ENCODE measurements around the gene TMEM186. TPM values are rescaled to one million over a fixed set of nuclear protein-coding genes. Genes with fewer than 3 reads are reported as not detected.

Gene TMEM186
- total RNA-seq, 5 donors from 2014 or later (not counting 1 experiment from before 2014, with no cell fraction given) = 4.1 to 14.5 (median 12.7) TPM

- H3K27me3 Mint-ChIP-seq = no peaks in the 10 kb centered on the region
- H3K9me3 Mint-ChIP-seq = no peaks in the 10 kb centered on the region
- no peak overlapping the region for H3K27ac Mint-ChIP-seq
- H3K4me3 Mint-ChIP-seq = no peak overlapping the region
- no CpG with 5 or more reads among the region's 3 CpGs for WGBS (ENCODE audit: insufficient coverage)
- peaks cover 4 to 5% (median 5%) of the 10 kb centered on the region in 3 donors for H3K4me1 Mint-ChIP-seq
- Histone ChIP-seq H3K36me3 (ENCODE audit: control insufficient read depth in 2 of 2, extremely low read depth in 1 of 2, insufficient read depth in 1 of 2, low read length in 1 of 2) (peaks cover 2 to 22% of the 10 kb centered on the region in 2 donors), H3K27ac (ENCODE audit: low read length) (no peak overlapping the region), H3K4me1 (ENCODE audit: control insufficient read depth in 1 of 2, extremely low read depth in 1 of 2, insufficient read depth in 2 of 2, low read length in 2 of 2) (no peaks in the 10 kb centered on the region), H3K9me3 (no peaks in the 10 kb centered on the region), H3K4me3 (ENCODE audit: control insufficient read depth in 1 of 2, extremely low read depth in 1 of 2, low read length in 1 of 2) (no peak overlapping the region), H3K27me3 (replicated peaks in 1 of 2; ENCODE audit: control insufficient read depth in 2 of 2, extremely low read depth in 1 of 2, insufficient read depth in 2 of 2, low read length in 1 of 2) (no peaks in the 10 kb centered on the region)
- CTCF ChIA-PET = interaction anchor here in 1 of 2 donors (0.7 kb wide), 1 partner anchor 182 kb away, joined by 3 read pairs; no protein-coding TSS in a partner anchor
- POLR2A ChIA-PET = no interaction called here
- DNase-seq (no peak), ATAC-seq (replicated peaks in 1 of 4) (no peak)
- peaks cover 26% of the 10 kb centered on the region for H3K36me3 Mint-ChIP-seq
Observed at GRCh38 chr16:8826278-8826879, 28.9 kb upstream of the TMEM186 start.

DNA sequence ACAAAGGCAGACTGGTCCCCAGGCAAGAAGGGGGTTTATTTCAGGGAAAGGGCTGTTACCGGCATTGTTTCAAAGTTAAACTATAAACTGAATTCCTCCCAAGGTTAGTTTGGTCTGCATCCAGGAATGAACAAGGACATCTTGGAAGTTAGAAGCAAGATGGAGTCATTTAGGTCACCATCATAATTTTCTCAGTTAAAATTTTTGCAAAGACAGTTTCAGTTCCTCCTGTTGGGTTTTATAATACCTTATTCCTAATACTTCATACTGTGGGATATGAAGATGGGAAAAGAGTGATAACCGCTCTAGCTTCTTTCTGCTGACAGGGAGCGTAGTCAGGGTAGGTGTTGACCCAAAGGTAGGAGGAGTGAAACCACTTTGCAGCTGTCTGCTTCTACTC is 25.0 kb upstream of the TMEM186 start:
- no peaks in the 10 kb centered on the region for H3K9me3 Mint-ChIP-seq
- peaks cover 8 to 11% (median 9%) of the 10 kb centered on the region in 3 donors for H3K4me1 Mint-ChIP-seq
- no peak overlapping the region for H3K4me3 Mint-ChIP-seq
- H3K27me3 Mint-ChIP-seq = no peaks in the 10 kb centered on the region
- no peaks in the 10 kb centered on the region for H3K9me3 ChIP-seq
- ATAC-seq (replicated peaks in 1 of 4) = no peak
- POLR2A ChIA-PET = no interaction called here
- DNase-seq = no peak
- no peak overlapping the region for H3K27ac ChIP-seq (ENCODE audit: low read length)
- no peak overlapping the region for H3K4me3 ChIP-seq (ENCODE audit: control insufficient read depth in 1 of 2, extremely low read depth in 1 of 2, low read length in 1 of 2)
- H3K36me3 ChIP-seq (ENCODE audit: control insufficient read depth in 2 of 2, extremely low read depth in 1 of 2, insufficient read depth in 1 of 2, low read length in 1 of 2) = peaks cover 5 to 25% of the 10 kb centered on the region in 2 donors
- peaks cover 0 to 2% of the 10 kb centered on the region in 2 experiments for H3K4me1 ChIP-seq (ENCODE audit: control insufficient read depth in 1 of 2, extremely low read depth in 1 of 2, insufficient read depth in 2 of 2, low read length in 2 of 2)
- H3K36me3 Mint-ChIP-seq = peaks cover 24% of the 10 kb centered on the region
- CTCF ChIA-PET = interaction anchor here in 1 of 2 donors (0.6 kb wide), 1 partner anchor 78 kb away, joined by 4 read pairs; no protein-coding TSS in a partner anchor
- WGBS (ENCODE audit: insufficient coverage) = 80% methylated on average over 1 of the region's 3 CpGs
- no peak overlapping the region for H3K27ac Mint-ChIP-seq
- no peaks in the 10 kb centered on the region for H3K27me3 ChIP-seq (replicated peaks in 1 of 2; ENCODE audit: control insufficient read depth in 2 of 2, extremely low read depth in 1 of 2, insufficient read depth in 2 of 2, low read length in 1 of 2)

DNA sequence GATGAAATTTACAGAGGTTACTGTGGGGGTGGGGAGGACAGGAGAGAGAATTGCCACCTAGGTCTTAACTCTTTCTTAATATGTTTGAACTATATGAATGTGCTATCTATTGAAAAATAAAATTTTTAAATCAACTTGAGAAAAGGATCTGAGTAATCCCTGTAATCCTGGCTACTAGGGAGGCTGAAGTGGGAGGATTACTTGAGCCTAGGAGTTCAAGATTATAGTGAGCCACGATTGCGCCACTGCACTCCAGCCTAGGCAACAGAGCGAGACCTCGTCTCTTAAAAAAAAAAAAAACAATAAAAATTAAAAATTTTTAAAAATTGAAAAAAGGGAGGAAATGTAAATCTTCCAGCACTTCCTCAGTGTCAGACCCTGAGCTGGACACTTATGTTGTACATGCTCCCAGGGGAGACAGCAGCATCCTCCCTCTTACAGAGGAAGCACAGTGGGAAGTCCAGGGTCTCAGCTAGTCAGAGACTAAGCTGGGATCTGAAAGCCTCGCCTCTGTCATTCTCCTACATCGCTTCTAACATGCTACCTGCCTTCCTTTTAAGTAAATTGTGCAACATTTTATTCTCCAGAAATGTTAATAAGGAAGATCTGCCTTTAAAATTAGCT is 22.1 kb upstream of the TMEM186 start:
- H3K27me3 Mint-ChIP-seq = no peaks in the 10 kb centered on the region
- no peaks in the 10 kb centered on the region for H3K9me3 Mint-ChIP-seq
- Histone ChIP-seq H3K27me3 (replicated peaks in 1 of 2; ENCODE audit: control insufficient read depth in 2 of 2, extremely low read depth in 1 of 2, insufficient read depth in 2 of 2, low read length in 1 of 2) (no peaks in the 10 kb centered on the region), H3K36me3 (ENCODE audit: control insufficient read depth in 2 of 2, extremely low read depth in 1 of 2, insufficient read depth in 1 of 2, low read length in 1 of 2) (peaks cover 7 to 35% of the 10 kb centered on the region in 2 donors), H3K9me3 (no peaks in the 10 kb centered on the region), H3K27ac (ENCODE audit: low read length) (no peak overlapping the region), H3K4me1 (ENCODE audit: control insufficient read depth in 1 of 2, extremely low read depth in 1 of 2, insufficient read depth in 2 of 2, low read length in 2 of 2) (peaks cover 9 to 10% of the 10 kb centered on the region in 2 experiments), H3K4me3 (ENCODE audit: control insufficient read depth in 1 of 2, extremely low read depth in 1 of 2, low read length in 1 of 2) (no peak overlapping the region)
- WGBS (ENCODE audit: insufficient coverage) = no CpG with 5 or more reads among the region's 6 CpGs
- no peak for ATAC-seq (replicated peaks in 1 of 4)
- no peak overlapping the region for H3K27ac Mint-ChIP-seq
- no peak for DNase-seq
- ChIA-PET POLR2A (interaction anchor here (0.6 to 0.8 kb wide), 2 partner anchors 19 to 245 kb away, joined by 3 read pairs; no protein-coding TSS in a partner anchor), CTCF (interaction anchor here (0.6 to 0.7 kb wide), 2 partner anchors 57 to 209 kb away, joined by 3 to 6 read pairs; no protein-coding TSS in a partner anchor)
- H3K4me1 Mint-ChIP-seq = peaks cover 16 to 24% (median 18%) of the 10 kb centered on the region in 3 donors
- no peak overlapping the region for H3K4me3 Mint-ChIP-seq
- H3K36me3 Mint-ChIP-seq = peaks cover 38% of the 10 kb centered on the region

DNA sequence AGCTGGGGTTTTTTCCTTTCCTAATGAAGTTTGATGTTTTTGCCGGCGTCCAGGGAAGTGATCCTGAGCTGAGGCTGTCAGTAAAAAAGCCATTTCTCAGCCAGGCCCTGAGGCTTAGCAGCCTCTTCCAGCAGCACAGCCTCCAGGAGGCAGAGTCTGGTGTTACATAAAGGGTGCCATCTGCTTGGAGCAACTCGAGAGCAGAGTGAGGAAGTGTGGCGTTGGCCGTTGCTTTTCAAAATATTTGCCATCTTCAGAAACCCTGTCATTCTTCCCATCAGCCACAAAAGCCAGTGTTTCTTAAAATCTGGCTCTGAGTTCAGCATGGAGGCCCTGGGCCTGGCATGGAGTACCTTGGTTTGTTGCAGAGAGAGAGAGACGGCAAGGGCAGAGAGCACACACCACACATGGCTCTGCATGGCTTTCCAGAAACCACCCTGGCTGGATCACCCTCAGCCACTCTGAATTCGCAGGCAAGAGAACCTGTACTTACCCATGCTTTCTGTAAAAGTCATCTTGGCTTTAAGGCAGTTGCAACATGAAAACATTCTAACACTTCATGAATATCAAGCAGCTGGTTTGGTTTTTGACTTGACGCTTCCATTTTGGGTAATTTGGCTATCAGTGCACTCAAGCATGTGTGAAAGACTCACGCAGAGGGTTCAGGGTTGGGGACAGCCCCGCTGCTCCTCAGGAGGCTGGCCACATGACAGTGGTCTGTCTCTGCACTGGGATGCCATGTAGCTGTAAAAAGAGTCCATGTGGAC is 21.2 kb upstream of the TMEM186 start:
- no peak overlapping the region for H3K4me3 Mint-ChIP-seq
- Histone ChIP-seq H3K27me3 (replicated peaks in 1 of 2; ENCODE audit: control insufficient read depth in 2 of 2, extremely low read depth in 1 of 2, insufficient read depth in 2 of 2, low read length in 1 of 2) (no peaks in the 10 kb centered on the region), H3K36me3 (ENCODE audit: control insufficient read depth in 2 of 2, extremely low read depth in 1 of 2, insufficient read depth in 1 of 2, low read length in 1 of 2) (peaks cover 13 to 43% of the 10 kb centered on the region in 2 donors), H3K9me3 (no peaks in the 10 kb centered on the region), H3K27ac (ENCODE audit: low read length) (no peak overlapping the region), H3K4me1 (ENCODE audit: control insufficient read depth in 1 of 2, extremely low read depth in 1 of 2, insufficient read depth in 2 of 2, low read length in 2 of 2) (peaks cover 9 to 10% of the 10 kb centered on the region in 2 experiments), H3K4me3 (ENCODE audit: control insufficient read depth in 1 of 2, extremely low read depth in 1 of 2, low read length in 1 of 2) (no peak overlapping the region)
- POLR2A ChIA-PET = interaction anchor here in 1 of 2 donors (0.8 kb wide), 1 partner anchor 18 kb away, joined by 3 read pairs; no protein-coding TSS in a partner anchor
- H3K9me3 Mint-ChIP-seq = no peaks in the 10 kb centered on the region
- DNase-seq (no peak), ATAC-seq (replicated peaks in 1 of 4) (no peak)
- 81% methylated on average over 6 of the region's 10 CpGs for WGBS (ENCODE audit: insufficient coverage)
- peaks cover 16 to 24% (median 18%) of the 10 kb centered on the region in 3 donors for H3K4me1 Mint-ChIP-seq
- H3K27ac Mint-ChIP-seq = no peak overlapping the region
- peaks cover 43% of the 10 kb centered on the region for H3K36me3 Mint-ChIP-seq
- CTCF ChIA-PET = interaction anchor here in 1 of 2 donors (0.6 kb wide), 1 partner anchor 208 kb away, joined by 6 read pairs; no protein-coding TSS in a partner anchor
- H3K27me3 Mint-ChIP-seq = no peaks in the 10 kb centered on the region

GRCh38 chr16:8816967-8817655 is 19.7 kb upstream of the TMEM186 start:
- H3K36me3 Mint-ChIP-seq = peaks cover 49% of the 10 kb centered on the region
- H3K27me3 Mint-ChIP-seq = no peaks in the 10 kb centered on the region
- DNase-seq (peak in 2 of 35 experiments; percentile 4 to 32), ATAC-seq (replicated peaks in 1 of 4) (peak; percentile 77 to 95 (median 86))
- no peaks in the 10 kb centered on the region for H3K9me3 ChIP-seq
- POLR2A ChIA-PET = interaction anchor here in 1 of 2 donors (0.6 kb wide), 1 partner anchor 57 kb away, joined by 3 read pairs; no protein-coding TSS in a partner anchor
- H3K36me3 ChIP-seq (ENCODE audit: control insufficient read depth in 2 of 2, extremely low read depth in 1 of 2, insufficient read depth in 1 of 2, low read length in 1 of 2) = peaks cover 23 to 55% of the 10 kb centered on the region in 2 donors
- H3K27ac Mint-ChIP-seq = peak overlapping the region; percentile 56 to 89
- H3K27me3 ChIP-seq (replicated peaks in 1 of 2; ENCODE audit: control insufficient read depth in 2 of 2, extremely low read depth in 1 of 2, insufficient read depth in 2 of 2, low read length in 1 of 2) = no peaks in the 10 kb centered on the region
- CTCF ChIA-PET = interaction anchor here in 1 of 2 donors (0.5 to 0.9 kb wide), 3 partner anchors 42 to 274 kb away, joined by 3 to 4 read pairs (median 3); no protein-coding TSS in a partner anchor
- H3K4me3 ChIP-seq (ENCODE audit: control insufficient read depth in 1 of 2, extremely low read depth in 1 of 2, low read length in 1 of 2) = no peak overlapping the region
- peaks cover 15 to 23% (median 16%) of the 10 kb centered on the region in 3 donors for H3K4me1 Mint-ChIP-seq
- no peaks in the 10 kb centered on the region for H3K9me3 Mint-ChIP-seq
- H3K4me1 ChIP-seq (ENCODE audit: control insufficient read depth in 1 of 2, extremely low read depth in 1 of 2, insufficient read depth in 2 of 2, low read length in 2 of 2) = peaks cover 9 to 10% of the 10 kb centered on the region in 2 experiments
- H3K4me3 Mint-ChIP-seq = peak overlapping the region in 1 of 3 donors; percentile 28
- WGBS (ENCODE audit: insufficient coverage) = 23% methylated on average over 4 of the region's 6 CpGs
- peak overlapping the region; percentile 9 for H3K27ac ChIP-seq (ENCODE audit: low read length)
